CD4-positive, alpha-beta T cell treated with Interferon alpha-2 for 1 hour (primary cell): ENCODE data around the gene TYK2.
"Not testable (repeated sequence)": the region's sequence is repeated elsewhere in the genome, so short reads cannot be mapped to it uniquely, and the experiment has no call there.

Experiments
- DNase-seq, 2 donors: peaks; one replicate each; pipeline ENCODE4 v3.0.0-alpha.2; 2020 to 2022

TYK2 gene

GRCh38 chr19:10368101-10368803 is 12.1 kb downstream of the TYK2 start:
- no peak for DNase-seq

DNA sequence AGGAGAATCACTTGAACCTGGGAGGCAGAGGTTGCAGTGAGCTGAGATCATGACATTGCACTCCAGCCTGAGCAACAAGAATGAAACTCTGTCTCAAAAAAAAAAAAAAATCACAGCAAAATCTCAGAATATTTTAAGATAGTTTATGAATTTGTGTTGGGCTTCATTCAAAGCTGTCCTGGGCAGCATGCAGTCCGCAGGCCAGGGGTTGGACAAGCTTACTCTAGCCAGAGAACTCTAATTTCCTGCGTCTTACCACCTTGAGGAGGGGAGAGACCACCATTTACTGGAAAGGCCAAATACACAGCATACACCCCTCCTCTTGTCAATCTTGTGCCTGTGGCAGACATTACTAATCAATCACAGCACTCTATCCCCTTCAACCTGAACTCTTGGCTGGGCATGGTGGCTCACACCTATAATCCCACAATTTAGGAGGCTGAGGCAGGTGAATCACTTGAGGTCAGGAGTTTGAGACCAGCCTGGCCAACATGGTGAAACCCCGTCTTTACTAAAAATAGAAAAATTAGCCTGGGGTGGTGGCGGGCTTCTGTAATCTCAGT is 13.3 kb downstream of the TYK2 start:
- not testable (repeated sequence) for DNase-seq

DNA sequence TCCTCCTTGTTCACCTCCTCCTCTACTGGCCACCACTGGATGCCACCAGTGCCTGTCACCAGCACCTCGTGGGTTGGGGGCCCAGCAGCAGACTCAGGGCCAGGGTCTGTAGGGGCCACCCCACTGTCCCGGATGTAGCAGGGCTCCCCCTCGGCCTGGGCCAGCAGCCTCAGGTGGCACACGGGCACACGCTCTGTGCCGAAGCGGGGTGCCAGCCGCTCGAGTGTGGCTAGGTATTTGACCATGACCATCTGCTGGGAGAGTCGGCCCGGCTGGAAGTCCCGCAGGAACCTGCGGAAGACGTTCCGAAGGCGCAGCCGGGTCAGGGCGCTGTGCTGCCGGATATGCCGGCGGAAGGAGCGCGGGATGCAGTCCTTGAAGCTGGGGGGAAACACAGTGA is 14.9 kb downstream of the TYK2 start:
- no peak for DNase-seq

DNA sequence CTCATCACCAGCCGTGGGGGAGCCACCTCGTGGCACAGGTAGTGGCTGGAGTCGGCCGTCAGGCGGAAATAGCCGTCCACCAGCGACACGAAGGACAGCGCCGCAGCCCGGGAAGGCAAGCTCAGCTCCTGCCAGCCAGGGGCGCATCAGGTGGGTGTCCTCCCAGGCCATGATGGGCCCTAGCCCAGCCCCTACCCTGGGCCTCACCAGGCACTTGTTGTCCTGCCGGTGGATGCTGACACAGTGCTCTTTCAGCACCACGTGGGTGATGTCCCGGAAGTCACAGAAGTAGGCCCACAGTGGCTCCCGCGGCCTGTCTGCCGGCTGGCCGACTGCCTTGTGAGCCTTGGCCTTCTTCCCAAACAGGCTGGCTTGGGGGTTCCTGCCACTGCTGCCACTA is 15.7 kb downstream of the TYK2 start:
- no peak for DNase-seq

DNA sequence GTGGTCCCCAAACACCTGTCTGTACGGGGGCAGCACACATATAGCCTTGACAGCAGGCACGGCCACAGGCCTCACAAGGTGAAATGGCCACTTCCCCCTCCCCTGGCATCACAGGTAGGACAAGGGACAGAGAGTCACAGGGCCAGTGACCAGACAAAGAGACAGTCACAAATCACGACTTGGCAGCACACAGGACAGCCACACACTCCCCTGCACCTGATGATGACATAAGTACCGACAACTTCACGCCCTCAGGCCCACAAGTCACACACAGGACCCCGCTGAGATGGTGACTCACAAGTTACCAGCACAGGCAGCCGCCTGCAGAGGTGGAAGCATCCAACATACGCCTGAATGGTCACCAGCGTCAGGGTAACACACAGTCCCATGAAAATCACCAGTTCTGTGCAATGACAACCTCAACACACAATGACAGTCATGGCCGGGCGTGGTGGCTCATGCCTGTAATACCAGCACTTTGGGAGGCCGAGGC is 16.5 kb downstream of the TYK2 start:
- no peak for DNase-seq

DNA sequence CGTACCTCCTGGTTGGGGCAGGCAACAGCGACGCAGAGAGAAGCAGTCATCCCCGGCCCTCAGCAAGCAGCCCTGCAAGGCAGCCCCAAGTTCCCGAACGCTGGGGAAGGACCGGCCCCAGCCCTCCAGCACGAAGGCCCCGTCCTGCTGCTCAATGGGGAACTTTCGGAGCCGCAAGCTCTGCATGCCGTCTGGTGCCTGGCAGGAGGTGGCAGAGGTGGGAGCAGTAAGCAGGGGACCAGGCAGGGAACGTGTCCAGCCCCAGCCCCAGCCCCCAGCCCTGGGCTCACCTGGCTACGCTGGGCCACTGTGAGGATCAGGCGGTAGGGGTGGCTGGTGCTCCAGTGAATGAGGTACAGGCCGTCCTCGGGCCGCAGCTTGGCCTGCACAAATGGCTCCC is 18.1 kb downstream of the TYK2 start:
- no peak for DNase-seq

- no peak for DNase-seq
Observed at GRCh38 chr19:10361569-10362011, 18.8 kb downstream of the TYK2 start.

DNA sequence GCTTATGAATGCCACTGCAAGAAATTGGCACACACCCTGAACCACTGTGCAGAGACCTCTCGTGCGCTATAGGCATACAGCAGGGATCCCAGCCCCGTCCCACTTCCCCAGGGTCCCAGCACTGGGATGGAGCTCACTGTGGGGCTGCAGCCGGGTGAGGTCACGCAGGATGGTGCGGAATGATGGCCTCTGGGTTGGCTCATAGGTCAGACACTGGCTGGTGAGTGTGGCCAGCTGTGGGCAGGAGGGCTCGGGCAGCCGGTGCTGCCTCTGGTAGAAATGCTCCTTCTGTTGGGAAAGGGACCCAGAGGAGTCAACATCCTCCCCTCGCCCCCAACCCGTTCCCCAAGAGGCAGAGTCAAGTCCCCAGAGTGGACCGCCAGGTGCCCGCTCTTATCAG is 23.9 kb downstream of the TYK2 start:
- no peak for DNase-seq

DNA sequence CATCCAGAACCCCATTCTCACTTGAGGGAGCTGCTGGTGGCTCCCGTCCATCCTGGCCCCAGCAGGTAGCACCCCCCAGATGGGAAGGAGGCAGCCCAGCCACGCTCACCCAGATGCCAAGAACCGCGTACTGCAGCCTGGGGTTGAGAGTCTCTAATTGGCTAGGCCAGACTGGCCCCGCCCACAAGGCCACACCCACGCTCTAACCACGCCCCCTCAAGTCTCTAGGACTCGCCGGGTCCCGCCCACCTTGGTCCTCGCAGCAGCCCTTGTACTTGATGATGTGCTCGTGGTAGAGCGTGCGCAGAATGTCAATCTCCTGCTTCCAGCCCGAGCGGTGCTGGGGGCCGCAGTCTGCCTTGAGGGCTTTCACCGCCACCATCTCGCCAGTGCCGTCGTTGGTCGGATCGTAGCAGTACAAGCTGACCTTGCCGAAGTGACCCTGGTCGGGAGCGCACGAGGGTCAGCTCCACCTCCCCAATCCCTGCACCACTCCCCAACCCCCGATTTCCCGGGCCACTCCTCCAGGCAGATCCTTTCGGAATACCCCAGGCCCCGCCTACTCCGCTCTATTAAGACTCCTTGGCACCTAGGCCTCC is 26.5 kb downstream of the TYK2 start:
- peak; percentile 33 to 42 for DNase-seq

DNA sequence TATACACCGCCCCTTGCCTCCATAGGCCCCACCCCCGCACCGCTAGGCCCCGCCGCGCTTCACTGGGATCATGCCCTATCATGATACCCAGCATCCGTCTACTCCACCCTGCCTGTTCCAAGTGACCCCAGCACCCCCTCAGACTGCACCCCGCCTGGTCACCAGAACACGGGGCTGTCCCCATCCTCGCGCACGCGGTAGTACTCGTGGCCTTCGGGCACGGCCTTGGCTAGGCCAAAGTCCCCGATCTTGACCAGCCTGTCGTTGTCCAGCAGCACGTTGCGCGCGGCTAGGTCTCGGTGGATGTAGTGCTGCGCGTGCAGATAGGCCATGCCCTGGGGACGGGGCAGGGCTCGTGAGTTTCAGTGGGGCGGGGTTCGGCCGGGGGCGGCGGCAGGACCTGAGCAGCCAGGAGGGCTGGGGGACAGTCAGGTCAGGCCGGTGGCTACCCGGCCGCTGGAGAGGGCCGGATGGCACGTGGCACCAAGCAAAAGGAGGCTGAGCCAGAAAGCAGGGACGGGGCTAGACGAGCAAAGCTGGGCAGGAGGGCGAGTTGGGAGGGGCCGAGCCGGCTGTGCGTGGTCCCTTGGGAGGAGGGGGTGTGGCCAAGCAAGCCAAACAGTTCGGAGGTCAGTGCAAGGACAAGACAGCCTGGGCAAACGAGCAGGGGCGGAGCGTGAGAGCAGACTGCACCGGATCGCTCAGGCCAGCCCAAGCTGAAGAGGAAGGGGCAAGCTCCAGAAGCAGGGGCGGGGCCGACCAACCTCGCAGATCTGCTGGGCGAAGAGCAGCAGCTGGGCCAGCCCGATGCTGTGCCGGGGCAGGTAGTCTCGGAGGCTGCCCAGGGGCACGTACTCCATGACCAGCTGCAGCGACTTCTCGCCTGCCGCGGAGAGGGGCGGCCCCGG is 27.4 kb downstream of the TYK2 start:
- DNase-seq: no peak

DNA sequence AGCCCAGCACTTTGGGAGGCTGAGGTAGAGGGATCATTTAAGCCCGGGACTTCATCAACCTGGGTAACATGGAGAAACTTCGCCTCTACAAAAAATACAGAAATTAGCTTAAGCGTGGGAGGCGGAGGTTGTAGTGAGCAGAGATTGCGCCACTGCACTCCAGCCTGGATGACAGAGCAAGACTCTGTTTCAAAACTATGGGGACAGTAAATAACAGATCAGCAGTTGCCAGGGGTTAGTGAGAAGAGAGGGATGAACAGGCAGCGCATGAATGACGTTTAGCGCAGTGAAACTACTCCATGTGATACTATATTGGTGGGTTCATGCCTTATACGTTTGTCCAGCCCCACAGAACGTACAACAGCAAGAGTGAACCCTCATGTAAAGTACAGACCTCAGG is 33.9 kb downstream of the TYK2 start:
- DNase-seq: peak in 1 of 2 donors; percentile 51

GRCh38 chr19:10344780-10345179 is 35.6 kb downstream of the TYK2 start:
- no peak for DNase-seq

GRCh38 chr19:10343495-10343894 is 36.9 kb downstream of the TYK2 start:
- no peak for DNase-seq

GRCh38 chr19:10339977-10340376 is 40.4 kb downstream of the TYK2 start:
- DNase-seq: peak in 1 of 2 donors; percentile 19

DNA sequence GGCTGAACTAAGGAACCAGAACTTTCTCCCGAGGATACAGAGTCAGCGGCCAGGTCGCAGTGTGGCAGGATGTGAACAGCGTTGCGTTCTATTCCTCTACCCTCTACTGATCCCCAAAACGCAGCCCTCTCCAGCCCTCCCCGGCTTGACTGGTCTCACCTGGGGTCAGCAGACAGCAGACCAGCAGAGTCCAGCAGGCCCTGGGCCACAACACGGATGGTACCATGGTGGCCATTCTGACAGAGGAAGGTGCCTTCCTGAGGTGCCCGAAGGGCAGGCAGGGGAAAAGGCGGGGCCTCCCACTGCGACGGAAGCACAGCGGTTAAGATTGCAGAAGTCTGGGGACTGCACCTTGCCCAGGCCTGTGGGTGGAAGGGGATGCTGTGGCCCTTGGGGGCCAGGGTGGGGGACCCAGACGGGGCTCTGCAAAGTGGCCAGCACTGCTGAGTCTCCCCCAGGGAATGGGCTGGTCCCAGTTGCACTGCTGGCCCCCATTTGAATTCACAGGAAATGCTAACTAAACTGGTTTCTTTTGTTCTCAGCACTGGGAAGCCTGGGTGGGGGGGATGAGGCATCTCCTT is 40.9 kb downstream of the TYK2 start, which contains the start of gene ICAM3:
Gene ICAM3, minus strand, starts transcription at position 245 of the 581 bp plus-strand sequence. Its CDS starts 10 bp downstream, at position 235.
- peak; percentile 64 to 68 for DNase-seq

- peak in 1 of 2 donors; percentile 7 for DNase-seq
Observed at GRCh38 chr19:10338940-10339339, 41.4 kb downstream of the TYK2 start.

GRCh38 chr19:10336725-10337124 is 43.6 kb downstream of the TYK2 start:
- not testable (repeated sequence) for DNase-seq

GRCh38 chr19:10335352-10335985 is 44.9 kb downstream of the TYK2 start:
- DNase-seq: no peak

GRCh38 chr19:10334588-10335351 is 45.6 kb downstream of the TYK2 start:
- DNase-seq: peak; percentile 41 to 42

DNA sequence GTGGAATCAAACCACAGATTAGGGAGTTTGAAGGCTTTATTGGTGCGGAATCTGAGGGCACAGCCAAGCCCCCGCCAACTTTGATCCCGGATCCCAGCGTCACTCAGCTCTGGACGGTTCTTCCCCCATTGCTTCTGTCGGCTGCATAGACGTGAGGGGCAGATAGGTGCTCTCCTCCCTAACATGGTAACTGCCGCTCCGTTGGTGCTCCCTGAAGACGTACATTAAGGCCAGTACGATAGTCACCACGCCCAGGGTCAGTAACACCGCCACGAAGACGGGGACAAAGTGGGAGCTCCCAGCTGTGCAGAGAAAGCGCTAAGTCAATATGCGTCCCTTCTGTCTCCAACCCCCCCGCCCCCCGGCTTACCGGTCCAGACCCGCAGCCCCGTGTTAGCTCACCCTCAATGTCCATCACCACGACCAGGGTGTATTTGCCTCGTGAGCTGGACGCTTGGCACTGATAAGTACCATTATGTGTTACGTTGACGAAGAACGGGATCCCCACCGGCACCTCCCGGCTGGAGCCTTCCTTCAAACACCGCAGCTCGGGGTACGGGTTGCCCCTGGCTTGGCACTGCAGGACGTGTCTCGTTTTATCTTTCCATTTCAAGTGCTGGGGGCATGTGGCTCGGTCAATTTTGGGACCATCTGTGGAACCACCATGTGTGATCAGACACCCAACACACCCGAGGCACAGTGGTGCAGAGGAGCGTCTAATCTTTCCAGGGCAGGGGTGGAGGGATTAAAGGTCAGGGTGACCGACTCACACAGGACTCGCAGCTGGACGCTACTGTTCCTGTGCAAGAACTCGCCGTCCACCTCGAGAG is 46.4 kb downstream of the TYK2 start:
- no peak for DNase-seq
